IgD-negative memory B cell (primary cell): ENCODE results near the gene IL1RAP. TPM values are rescaled to one million over a fixed set of nuclear protein-coding genes. Genes with fewer than 3 reads are reported as not detected.

Source experiments
- H3K27ac Mint-ChIP-seq, 3 donors: one replicate each; pipeline ENCODE4 v1.8.0; 2020 to 2022; ENCODE audit warnings: mild to moderate bottlenecking in 3 of 3, mixed read lengths in 3 of 3, moderate library complexity in 1 of 3
- H3K27me3 Mint-ChIP-seq: one replicate; pipeline ENCODE4 v1.8.0; 2021; ENCODE audit warnings: mixed read lengths
- H3K36me3 Mint-ChIP-seq: one replicate; pipeline ENCODE4 v1.8.0; 2020; ENCODE audit warnings: mild to moderate bottlenecking, mixed read lengths
- H3K4me1 Mint-ChIP-seq, 3 donors: one replicate each; pipeline ENCODE4 v1.8.0; 2020 to 2022; ENCODE audit warnings: mixed read lengths in 3 of 3, mild to moderate bottlenecking in 1 of 3
- H3K4me3 Mint-ChIP-seq, 4 donors: one replicate each; pipeline ENCODE4 v1.8.0; 2020 to 2022; ENCODE audit warnings: mild to moderate bottlenecking in 4 of 4, mixed read lengths in 4 of 4, moderate library complexity in 3 of 4
- H3K9me3 Mint-ChIP-seq, 3 donors: one replicate each; pipeline ENCODE4 v1.8.0; 2020 to 2021; ENCODE audit warnings: mixed read lengths in 3 of 3, mild to moderate bottlenecking in 1 of 3
- polyA plus RNA-seq: library from polyadenylated mRNA; unstranded; fragments of 300-500 nt; fragmentation: Illumina TruSeq; gene quantifications from one replicate; pipeline ENCODE4 v1.2.3, GENCODE V29; 2021

Gene IL1RAP
- polyA plus RNA-seq, 1 donor from 2014 or later = 3.7 TPM

DNA sequence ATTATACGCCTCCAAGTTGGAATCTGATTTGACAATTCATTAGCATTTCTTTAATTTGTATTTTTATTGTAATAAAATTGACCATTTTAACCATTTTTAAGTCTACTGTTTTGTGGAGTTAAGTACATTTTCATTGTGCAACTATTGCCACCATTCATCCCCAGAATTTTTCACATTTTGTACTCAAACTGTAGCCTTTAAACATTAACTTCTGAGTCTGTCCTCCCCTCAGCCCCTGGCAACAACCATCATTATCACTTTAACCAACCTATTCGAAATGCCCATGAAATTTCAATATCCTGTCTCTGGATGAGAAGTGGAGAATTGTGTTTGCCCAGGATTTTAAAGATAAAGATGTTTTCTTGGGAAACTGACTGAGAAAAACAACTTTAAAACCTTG, 27.7 kb downstream of the IL1RAP start:
- peaks cover 5% of the 10 kb centered on the region for H3K36me3 Mint-ChIP-seq
- H3K9me3 Mint-ChIP-seq = peaks cover 0 to 2% (median 0%) of the 10 kb centered on the region in 3 donors
- H3K27me3 Mint-ChIP-seq = no peaks in the 10 kb centered on the region
- H3K4me1 Mint-ChIP-seq = peaks cover 0 to 3% (median 0%) of the 10 kb centered on the region in 3 donors
- no peak overlapping the region for H3K4me3 Mint-ChIP-seq
- H3K27ac Mint-ChIP-seq = no peak overlapping the region

DNA sequence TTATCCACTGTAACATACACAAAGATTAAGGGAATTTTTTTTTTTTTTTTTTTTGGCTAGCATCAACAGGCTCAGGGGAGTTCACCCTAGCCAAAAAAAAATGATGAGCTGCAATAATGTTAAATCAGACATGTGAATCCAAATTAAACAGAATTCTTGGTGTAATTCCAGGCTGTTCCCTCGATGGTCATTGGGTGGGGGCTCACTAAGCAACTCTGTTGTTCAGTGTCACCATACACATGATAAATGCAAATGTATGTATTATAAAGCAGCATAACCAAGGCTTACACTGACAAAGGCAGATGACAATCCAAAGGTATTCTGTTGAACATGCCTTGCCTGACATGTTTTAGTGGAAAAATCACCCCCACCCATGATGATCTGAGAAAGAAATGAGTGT, 29.0 kb downstream of the IL1RAP start:
- no peaks in the 10 kb centered on the region for H3K27me3 Mint-ChIP-seq
- H3K9me3 Mint-ChIP-seq = peaks cover 0 to 2% (median 0%) of the 10 kb centered on the region in 3 donors

DNA sequence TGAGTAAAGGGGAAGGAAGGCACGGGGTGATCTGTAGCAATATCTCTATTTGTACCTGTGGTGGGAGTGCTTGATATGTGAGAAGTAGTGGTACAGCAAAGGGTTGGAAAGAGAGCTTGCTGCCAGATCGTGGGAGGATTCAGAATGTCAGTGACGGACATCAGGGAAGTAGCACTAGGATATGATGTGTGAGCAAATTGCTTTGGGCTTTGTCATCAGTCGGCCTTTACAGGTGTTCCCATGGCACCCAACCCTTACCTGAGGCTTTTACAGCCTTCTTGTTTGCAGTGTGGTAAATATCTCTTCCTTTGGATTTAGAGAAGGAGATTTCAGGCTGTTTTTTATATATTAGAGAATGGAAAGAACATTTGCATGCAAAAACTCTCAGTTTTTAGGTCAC, 29.8 kb downstream of the IL1RAP start:
- H3K27me3 Mint-ChIP-seq = no peaks in the 10 kb centered on the region
- peaks cover 0 to 2% (median 0%) of the 10 kb centered on the region in 3 donors for H3K4me1 Mint-ChIP-seq
- H3K4me3 Mint-ChIP-seq = no peak overlapping the region
- peaks cover 0 to 2% (median 0%) of the 10 kb centered on the region in 3 donors for H3K9me3 Mint-ChIP-seq
- peaks cover 5% of the 10 kb centered on the region for H3K36me3 Mint-ChIP-seq
- H3K27ac Mint-ChIP-seq = no peak overlapping the region

More for the DNA sequence above, 29.0 kb downstream of the IL1RAP start:
- Mint-ChIP-seq H3K27ac (no peak overlapping the region), H3K36me3 (peaks cover 5% of the 10 kb centered on the region), H3K4me1 (peaks cover 0 to 3% (median 0%) of the 10 kb centered on the region in 3 donors), H3K4me3 (no peak overlapping the region)

DNA sequence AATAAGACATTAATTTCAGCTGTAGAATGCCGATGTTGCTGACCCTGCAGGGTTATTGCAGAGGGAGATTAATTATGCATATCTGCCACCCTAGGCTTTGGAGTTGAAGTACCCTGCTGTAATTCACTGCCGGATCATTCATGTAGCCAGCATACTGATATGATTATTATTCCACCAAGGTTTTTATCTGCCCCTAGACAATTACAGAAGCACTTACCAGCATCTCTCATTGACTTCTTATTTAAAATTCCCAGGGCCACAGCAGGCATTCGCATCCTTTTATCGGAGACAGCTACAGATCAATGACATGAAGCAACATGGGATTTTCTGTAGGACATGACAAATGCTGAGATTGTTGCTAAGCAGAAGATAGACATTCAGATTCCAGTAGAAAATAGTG, 31.3 kb downstream of the IL1RAP start:
- no peak overlapping the region for H3K4me3 Mint-ChIP-seq
- H3K4me1 Mint-ChIP-seq = peaks cover 0 to 2% (median 0%) of the 10 kb centered on the region in 3 donors
- H3K27ac Mint-ChIP-seq = no peak overlapping the region
- peaks cover 0 to under 1% (median 0%) of the 10 kb centered on the region in 3 donors for H3K9me3 Mint-ChIP-seq
- no peaks in the 10 kb centered on the region for H3K27me3 Mint-ChIP-seq
- H3K36me3 Mint-ChIP-seq = peaks cover 3% of the 10 kb centered on the region

DNA sequence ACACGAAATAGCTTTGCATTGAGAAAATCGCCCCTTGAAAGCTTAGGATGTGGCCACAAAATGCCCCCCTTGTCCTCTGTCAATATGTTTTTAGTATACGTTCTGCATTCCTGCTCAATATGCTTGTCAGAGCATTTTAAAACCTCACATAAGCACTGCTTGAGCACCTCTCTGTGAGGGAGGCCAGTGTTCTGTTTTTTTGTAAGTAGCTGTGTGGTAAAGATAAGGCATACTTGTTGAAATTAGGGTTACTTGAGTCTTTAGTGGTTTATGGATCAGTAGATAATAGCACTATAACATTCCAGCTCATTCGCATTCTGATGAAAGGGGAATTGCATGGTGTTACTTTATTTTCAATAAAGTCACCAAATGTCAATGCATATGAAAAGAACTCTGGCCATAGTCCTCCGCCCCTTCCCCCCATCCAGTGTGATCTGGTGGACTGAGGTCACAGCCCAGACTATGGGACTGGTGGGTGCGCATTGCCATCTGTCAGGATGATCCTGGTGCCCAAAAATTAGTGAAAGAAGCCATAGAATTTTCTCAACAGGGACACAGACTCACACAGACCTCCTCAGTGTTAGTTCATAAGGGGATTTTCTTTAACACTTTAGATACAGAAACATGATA, 33.1 kb downstream of the IL1RAP start:
- Mint-ChIP-seq H3K27me3 (no peaks in the 10 kb centered on the region), H3K4me1 (peaks cover 0 to 2% (median 0%) of the 10 kb centered on the region in 3 donors), H3K36me3 (peaks cover 3% of the 10 kb centered on the region), H3K4me3 (no peak overlapping the region), H3K27ac (no peak overlapping the region), H3K9me3 (peaks cover 0 to 5% (median 2%) of the 10 kb centered on the region in 3 donors)

DNA sequence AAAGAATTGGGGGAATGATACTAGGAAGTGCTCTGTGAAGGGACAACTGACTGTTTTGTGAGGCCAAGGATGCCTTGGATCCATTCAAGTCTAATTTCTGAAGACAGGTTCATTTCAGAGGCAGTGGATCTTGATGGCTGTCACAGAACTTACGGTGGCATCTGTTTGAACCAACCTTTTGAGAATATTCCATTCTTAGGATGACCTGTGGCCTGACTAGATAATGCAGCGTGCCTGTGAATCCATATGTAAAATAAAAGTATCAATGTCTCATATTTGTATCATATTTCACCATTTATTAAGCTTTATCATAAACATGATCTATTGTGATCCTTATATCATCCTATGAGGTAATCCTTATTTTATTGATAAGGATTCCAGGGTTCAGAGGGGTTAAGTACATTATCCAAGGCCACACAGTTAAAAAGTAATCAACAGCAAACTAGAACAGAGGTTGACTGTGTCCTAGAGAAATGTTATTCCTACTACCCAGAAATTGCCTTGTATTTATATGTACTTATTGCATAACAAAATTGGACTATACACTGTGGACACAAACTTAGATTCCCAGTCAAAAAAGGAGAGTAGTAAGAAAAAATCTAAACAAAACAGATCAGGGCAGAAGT, 34.3 kb downstream of the IL1RAP start:
- no peak overlapping the region for H3K27ac Mint-ChIP-seq
- peaks cover 0 to 2% (median 0%) of the 10 kb centered on the region in 3 donors for H3K4me1 Mint-ChIP-seq
- no peak overlapping the region for H3K4me3 Mint-ChIP-seq
- no peaks in the 10 kb centered on the region for H3K27me3 Mint-ChIP-seq
- peaks cover 0 to 8% (median 2%) of the 10 kb centered on the region in 3 donors for H3K9me3 Mint-ChIP-seq
- peaks cover 3% of the 10 kb centered on the region for H3K36me3 Mint-ChIP-seq

DNA sequence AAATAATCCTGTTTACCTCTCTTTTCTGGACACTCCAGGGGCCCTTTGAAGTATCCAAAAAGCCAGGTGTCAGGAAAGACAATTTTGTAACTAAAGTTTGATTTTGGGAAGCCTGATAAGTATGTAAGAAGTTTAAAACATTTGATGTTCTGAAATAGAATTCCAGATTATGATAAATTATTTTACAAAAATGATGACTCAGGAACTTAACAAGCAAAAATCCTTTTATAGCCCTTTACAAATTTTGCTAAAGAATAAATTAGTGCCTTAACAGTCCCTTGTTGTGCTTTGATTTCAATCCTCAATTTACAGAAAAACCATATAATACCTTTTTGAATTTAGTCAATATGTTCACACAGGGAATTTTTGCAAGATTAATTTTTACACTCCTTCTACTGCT, 38.1 kb downstream of the IL1RAP start:
- H3K4me3 Mint-ChIP-seq = no peak overlapping the region
- no peaks in the 10 kb centered on the region for H3K27me3 Mint-ChIP-seq
- peaks cover 3% of the 10 kb centered on the region for H3K36me3 Mint-ChIP-seq
- no peaks in the 10 kb centered on the region for H3K4me1 Mint-ChIP-seq
- peaks cover 0 to 8% (median 2%) of the 10 kb centered on the region in 3 donors for H3K9me3 Mint-ChIP-seq
- H3K27ac Mint-ChIP-seq = no peak overlapping the region

DNA sequence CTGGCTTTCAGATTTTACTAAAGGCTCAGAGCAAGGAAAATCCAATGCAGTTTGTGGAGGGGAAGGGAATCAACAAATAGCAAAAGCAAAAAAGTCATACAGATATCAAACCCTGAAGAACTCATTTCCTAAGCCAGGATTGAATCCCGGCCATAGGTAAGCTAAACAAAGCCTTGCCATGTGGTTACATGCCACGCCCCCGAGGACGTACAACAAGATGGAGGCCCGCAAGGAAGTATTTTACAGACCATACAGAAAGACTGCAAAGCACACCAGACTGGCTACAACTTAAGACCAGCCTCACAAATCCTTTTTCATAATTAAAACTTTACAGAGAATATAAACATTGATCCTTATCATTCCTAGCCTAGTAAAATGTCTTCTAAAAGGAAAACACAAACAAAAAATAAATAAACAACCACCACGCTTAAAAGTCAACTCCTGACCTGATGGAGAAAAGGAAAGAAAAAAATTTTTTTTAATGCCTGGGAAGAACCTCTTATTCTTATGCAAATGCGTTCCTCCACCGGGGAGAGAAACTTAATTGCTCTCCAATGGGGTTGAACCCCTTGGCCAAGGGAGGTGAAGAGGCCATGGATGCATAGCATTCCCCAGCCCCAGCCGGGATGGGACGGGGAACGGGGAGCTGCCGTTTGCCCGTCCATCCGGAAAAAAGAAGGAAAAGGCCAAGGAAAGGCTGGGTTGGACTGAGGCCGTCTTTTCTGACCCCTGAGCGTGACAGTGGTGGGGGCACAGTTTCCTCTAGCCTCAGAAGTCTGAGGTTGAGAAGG, 39.3 kb downstream of the IL1RAP start:
- Mint-ChIP-seq H3K36me3 (peaks cover 7% of the 10 kb centered on the region), H3K4me1 (no peaks in the 10 kb centered on the region), H3K27me3 (no peaks in the 10 kb centered on the region), H3K27ac (no peak overlapping the region), H3K9me3 (peaks cover 0 to 8% (median 2%) of the 10 kb centered on the region in 3 donors), H3K4me3 (peak overlapping the region in 1 of 4 donors; percentile 77)

DNA sequence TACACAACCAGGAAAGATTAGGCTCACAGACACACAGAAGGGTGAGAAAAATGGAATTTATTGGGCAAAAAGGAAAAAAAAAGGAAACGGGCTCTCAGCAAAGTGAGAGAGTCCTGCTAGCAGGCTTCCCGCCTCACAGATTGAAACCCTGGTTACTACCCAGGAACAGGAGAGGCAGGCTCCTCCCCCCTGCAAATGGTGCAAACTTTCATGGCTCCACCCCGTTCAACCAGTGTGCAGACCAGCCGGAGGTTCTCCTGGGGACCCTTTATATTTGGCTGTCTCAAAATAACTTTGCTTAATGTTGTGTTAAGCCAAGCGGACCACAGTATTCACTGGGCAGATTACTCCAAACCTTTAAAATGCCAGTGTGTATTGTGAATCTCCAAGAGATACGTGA, 40.3 kb downstream of the IL1RAP start:
- H3K36me3 Mint-ChIP-seq = peaks cover 7% of the 10 kb centered on the region
- peaks cover 0 to 1% (median 0%) of the 10 kb centered on the region in 3 donors for H3K4me1 Mint-ChIP-seq

DNA sequence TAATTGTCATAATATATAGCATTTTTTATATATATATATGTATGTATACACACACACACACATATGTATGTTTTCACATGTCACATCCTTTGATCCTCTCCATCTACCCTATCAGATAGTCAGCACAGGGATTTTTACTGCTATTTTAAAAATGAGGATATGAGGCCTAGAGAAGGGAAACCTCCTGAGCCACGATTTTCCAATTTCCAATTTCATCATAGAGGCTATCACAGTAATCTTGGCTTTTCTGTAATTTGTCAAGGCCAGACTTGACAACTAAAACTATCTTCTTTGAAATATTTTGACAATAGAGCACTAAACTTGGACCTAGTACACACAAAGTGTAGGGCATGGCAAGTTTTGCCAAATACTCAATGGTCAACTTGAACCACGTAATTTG, 42.5 kb downstream of the IL1RAP start:
- no peaks in the 10 kb centered on the region for H3K27me3 Mint-ChIP-seq
- H3K36me3 Mint-ChIP-seq = peaks cover 8% of the 10 kb centered on the region
- H3K4me1 Mint-ChIP-seq = peaks cover 0 to 1% (median 0%) of the 10 kb centered on the region in 3 donors
- H3K27ac Mint-ChIP-seq = no peak overlapping the region
- H3K9me3 Mint-ChIP-seq = peaks cover 0 to 8% (median 2%) of the 10 kb centered on the region in 3 donors
- H3K4me3 Mint-ChIP-seq = no peak overlapping the region

More for the DNA sequence above, 40.3 kb downstream of the IL1RAP start:
- H3K27ac Mint-ChIP-seq = no peak overlapping the region
- no peak overlapping the region for H3K4me3 Mint-ChIP-seq
- peaks cover 0 to 8% (median 2%) of the 10 kb centered on the region in 3 donors for H3K9me3 Mint-ChIP-seq
- no peaks in the 10 kb centered on the region for H3K27me3 Mint-ChIP-seq

DNA sequence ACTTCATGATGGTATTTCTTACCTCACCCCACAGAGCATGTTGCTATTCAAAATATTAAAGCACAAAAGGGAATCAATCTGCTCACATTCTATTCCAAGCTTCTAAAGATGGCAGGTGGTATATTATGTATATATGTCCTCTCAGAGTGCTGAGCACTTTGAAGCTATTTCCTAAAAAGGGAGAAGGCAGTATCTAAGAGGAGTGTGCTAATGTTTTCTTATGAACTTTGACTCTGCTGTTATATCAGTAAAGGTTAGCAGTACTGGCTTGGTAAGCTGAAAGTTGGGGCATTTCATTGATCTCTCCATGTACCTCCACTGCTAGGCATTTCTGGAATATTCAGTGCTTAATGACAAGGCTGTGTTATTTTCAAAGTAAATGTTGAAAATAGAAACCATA, 43.4 kb downstream of the IL1RAP start:
- peaks cover 11% of the 10 kb centered on the region for H3K36me3 Mint-ChIP-seq
- H3K9me3 Mint-ChIP-seq = peaks cover 0 to 2% (median 0%) of the 10 kb centered on the region in 3 donors
- H3K27ac Mint-ChIP-seq = no peak overlapping the region
- H3K4me3 Mint-ChIP-seq = no peak overlapping the region
- no peaks in the 10 kb centered on the region for H3K27me3 Mint-ChIP-seq
- peaks cover 0 to 1% (median 0%) of the 10 kb centered on the region in 3 donors for H3K4me1 Mint-ChIP-seq

DNA sequence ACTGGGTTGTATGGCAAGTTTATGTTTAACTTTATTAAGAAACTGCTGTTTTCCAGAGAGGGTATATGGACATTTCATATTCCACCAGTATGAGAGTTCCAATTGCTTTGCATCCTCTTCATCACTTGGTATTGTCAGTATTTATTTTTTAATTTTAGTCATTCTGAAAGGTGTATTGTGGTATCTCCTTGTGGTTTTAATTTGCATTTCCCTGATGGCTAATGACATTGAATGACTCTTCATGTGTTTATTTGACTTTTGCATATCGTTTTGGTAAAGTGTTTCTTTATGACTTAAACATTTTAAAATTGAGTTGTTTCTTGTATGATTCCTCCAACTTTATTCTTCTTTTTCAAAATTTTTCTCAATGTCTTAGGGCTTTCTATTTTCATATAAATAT, 44.4 kb downstream of the IL1RAP start:
- H3K36me3 Mint-ChIP-seq = peaks cover 9% of the 10 kb centered on the region

DNA sequence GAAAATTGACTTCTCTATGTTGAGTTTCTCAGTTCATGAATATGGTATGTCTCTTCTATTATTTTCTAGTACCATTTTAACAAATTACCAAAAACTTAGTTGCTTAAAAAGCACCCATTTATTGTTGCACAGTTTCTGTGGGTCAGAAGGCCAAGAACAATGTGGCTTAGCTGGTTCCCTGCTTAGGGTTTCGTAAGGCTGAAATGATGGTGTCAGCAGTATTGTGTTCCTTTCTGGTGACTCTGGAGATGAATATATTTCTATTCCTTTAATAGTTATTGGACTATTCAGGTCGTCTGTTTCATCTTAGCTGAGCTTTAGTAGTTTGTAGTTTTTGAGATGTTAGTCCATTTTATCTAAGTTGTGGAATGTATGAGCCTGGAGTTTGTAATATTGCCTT, 44.9 kb downstream of the IL1RAP start:
- H3K27ac Mint-ChIP-seq = no peak overlapping the region
- H3K36me3 Mint-ChIP-seq = peaks cover 9% of the 10 kb centered on the region
- H3K9me3 Mint-ChIP-seq = no peaks in the 10 kb centered on the region
- H3K27me3 Mint-ChIP-seq = no peaks in the 10 kb centered on the region
- peaks cover 0 to 1% (median 0%) of the 10 kb centered on the region in 3 donors for H3K4me1 Mint-ChIP-seq
- no peak overlapping the region for H3K4me3 Mint-ChIP-seq

More for the DNA sequence above, 44.4 kb downstream of the IL1RAP start:
- Mint-ChIP-seq H3K9me3 (no peaks in the 10 kb centered on the region), H3K27me3 (no peaks in the 10 kb centered on the region), H3K4me3 (no peak overlapping the region), H3K4me1 (peaks cover 0 to 1% (median 0%) of the 10 kb centered on the region in 3 donors), H3K27ac (no peak overlapping the region)

DNA sequence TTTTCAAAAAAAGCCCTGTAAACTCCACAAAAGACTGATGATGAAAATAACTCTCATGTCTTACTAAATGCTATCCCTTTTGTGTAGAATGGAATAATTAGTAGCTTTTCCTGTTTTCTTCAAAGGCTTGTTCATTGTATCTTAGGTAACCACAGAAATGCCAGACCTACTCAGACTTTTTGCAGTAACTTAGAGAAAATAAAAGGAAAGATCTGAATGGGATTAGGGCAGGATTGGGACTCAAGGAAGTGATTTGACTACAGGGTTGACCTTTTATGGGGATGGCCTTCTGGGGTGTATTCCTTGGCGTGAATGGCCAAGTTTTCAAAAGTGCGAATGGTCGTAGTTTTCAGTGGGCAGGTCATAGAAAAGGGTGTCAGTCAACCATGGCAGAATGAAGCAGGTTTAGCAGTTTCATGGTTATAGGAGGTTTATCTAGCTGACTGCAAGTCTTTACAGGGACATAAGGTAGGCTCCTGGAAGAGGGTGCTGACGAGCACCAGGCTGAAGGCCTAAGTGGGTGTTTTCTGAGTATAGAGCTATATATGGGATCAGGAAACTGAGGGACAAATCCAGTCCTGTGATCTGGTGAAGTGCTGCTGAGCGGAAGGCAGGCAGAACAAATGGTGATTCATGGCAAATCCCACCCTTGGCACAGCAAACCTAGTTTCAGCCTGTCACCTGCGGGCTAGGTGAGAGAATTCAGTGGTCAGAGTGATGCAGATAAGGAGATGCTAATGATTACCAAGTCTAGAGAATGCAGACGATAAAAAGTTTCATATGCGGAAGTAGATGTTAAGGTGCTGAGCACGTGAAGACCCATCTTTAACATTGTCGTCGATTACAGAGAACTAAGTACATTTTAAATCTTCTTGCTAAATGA, 46.4 kb downstream of the IL1RAP start:
- no peak overlapping the region for H3K27ac Mint-ChIP-seq
- peaks cover 13% of the 10 kb centered on the region for H3K36me3 Mint-ChIP-seq
- peaks cover 0 to 1% (median 0%) of the 10 kb centered on the region in 3 donors for H3K4me1 Mint-ChIP-seq
- no peak overlapping the region for H3K4me3 Mint-ChIP-seq
- H3K9me3 Mint-ChIP-seq = no peaks in the 10 kb centered on the region
- H3K27me3 Mint-ChIP-seq = no peaks in the 10 kb centered on the region
